Measurements from ENCODE around the gene FBLN2.

- TF ChIP-seq RAD21 (IDR thresholded peaks at IDR 0.05; ENCODE audit: low read length) (no peak), RCOR1 (IDR thresholded peaks at IDR 0.05; ENCODE audit: insufficient replicate concordance, low read length) (peak; percentile 87), CTCF (conservative IDR thresholded peaks at IDR 0.05; ENCODE audit: low read depth, low read length) (no peak), CEBPB (IDR thresholded peaks at IDR 0.05; ENCODE audit: low read depth, low read length) (peak; percentile 81), POLR2A (IDR thresholded peaks at IDR 0.05; ENCODE audit: low read depth, low read length) (no peak), CHD1 (IDR thresholded peaks at IDR 0.05; ENCODE audit: low read depth, low read length) (no peak), SMC3 (IDR thresholded peaks at IDR 0.05; ENCODE audit: low read depth, low read length) (no peak), NFE2L2 (IDR thresholded peaks at IDR 0.05; ENCODE audit: low read depth, low read length) (no peak), MAFK (IDR thresholded peaks at IDR 0.05; ENCODE audit: low read depth, low read length) (no peak), MXI1 (IDR thresholded peaks at IDR 0.05; ENCODE audit: borderline replicate concordance, low read depth, low read length) (no peak)
These were observed 30.1 kb downstream of the FBLN2 start for GRCh38 chr3:13579063-13579462.

Measured in IMR-90 (cell line).